K562 (cell line): ENCODE results near the gene KLF5. TPM values are rescaled to one million over a fixed set of nuclear protein-coding genes. Genes with fewer than 3 reads are reported as not detected.

Experiments
- ATAC-seq: fragments of 200-7000 bp; cut with Tn5 transposase; 3 replicates; pipeline ENCODE4 v1.9.1; 2020; ENCODE audit warnings: moderate library complexity
- BruUV-seq: library from RNA; stranded (reverse); fragments of 400-500 nt; replicated peaks from 2 replicates; lab custom pipeline; 2021; lab: Mats Ljungman, UMichigan
- CTCF ChIA-PET: fragments of 300-600 bp; formaldehyde crosslinking; extraction: SDS; loops from one replicate; lab custom pipeline; 2021; ENCODE audit warnings: low intra/inter-chr PET ratio; lab: Yijun Ruan, JAX
- POLR2A ChIA-PET: fragments of 300-600, 350-650 bp; sonication (Branson Sonifier 250); formaldehyde crosslinking; extraction: SDS; loops from one replicate; lab custom pipeline; 2021; ENCODE audit warnings: antibody characterized with exemption, inconsistent platforms; lab: Yijun Ruan, JAX
- DNase-seq, 4 experiments: peaks; one replicate each; pipeline versions ENCODE4 v3.0.0 to v3.0.0-alpha.2; 2011 to 2018; ENCODE audit warnings: low spot score in 3 of 4, mixed read lengths in 3 of 4; ENCODE audit errors: extremely low read depth in 1 of 4
- FAIRE-seq: peaks from 2 replicates; lab custom pipeline; 2011; peaks lifted over from hg19 to GRCh38; lab: Jason Lieb, UNC
- H2AFZ ChIP-seq: 2 replicates; pipeline ENCODE4 v1.6.0; 2011; ENCODE audit warnings: low read depth, low read length, control low read depth, inconsistent platforms
- H3K27ac ChIP-seq: fragments of 200-600 bp; 3 replicates; pipeline ENCODE4 v1.8.0; 2011; ENCODE audit warnings: low read depth, mild to moderate bottlenecking, control low read depth, inconsistent platforms, low read length, moderate library complexity, mixed read lengths; ENCODE audit errors: extremely low read depth
- H3K27me3 ChIP-seq, 2 experiments: fragments of 300-600 bp in 1 of 2; 2 replicates in 1 of 2; 3 replicates in 1 of 2; pipeline versions ENCODE4 v1.6.0 to v1.8.0; 2011; ENCODE audit warnings: inconsistent platforms in 2 of 2, low read length in 2 of 2, mild to moderate bottlenecking in 1 of 2, mixed read lengths in 1 of 2, moderate library complexity in 1 of 2; ENCODE audit not compliant: control insufficient read depth in 2 of 2, insufficient read depth in 2 of 2
- H3K36me3 ChIP-seq: fragments of 300-600 bp; 3 replicates; pipeline ENCODE4 v1.8.0; 2011; ENCODE audit warnings: mild to moderate bottlenecking, low read length, inconsistent platforms; ENCODE audit not compliant: control insufficient read depth, insufficient read depth
- H3K4me1 ChIP-seq, 2 experiments: fragments of 200-600 bp in 1 of 2; replicated peaks in 1 of 2; 2 replicates in 1 of 2; 3 replicates in 1 of 2; pipeline versions ENCODE4 v1.5.1 to v1.8.0; 2011; ENCODE audit warnings: inconsistent platforms in 2 of 2, low read length in 2 of 2, mild to moderate bottlenecking in 1 of 2, mixed read lengths in 1 of 2, moderate library complexity in 1 of 2; ENCODE audit not compliant: control insufficient read depth in 2 of 2, insufficient read depth in 2 of 2
- H3K4me2 ChIP-seq: 2 replicates; pipeline ENCODE4 v1.6.1; 2011; ENCODE audit warnings: low read length, control low read depth, inconsistent platforms, mixed read lengths; ENCODE audit not compliant: insufficient read depth
- H3K4me3 ChIP-seq: fragments of 200-600 bp; sonication (generic), shearing (Covaris generic); 2 replicates; pipeline ENCODE4 v1.5.1; 2016; ENCODE audit warnings: control low read depth, inconsistent platforms
- H3K79me2 ChIP-seq: fragments of 200-600 bp; 3 replicates; pipeline ENCODE4 v1.8.0; 2011; ENCODE audit warnings: low read length, inconsistent platforms; ENCODE audit not compliant: control insufficient read depth, insufficient read depth
- H3K9ac ChIP-seq, 2 experiments: 2 replicates each; pipeline versions ENCODE4 v1.6.0 to v1.6.1; 2011; ENCODE audit warnings: low read depth in 2 of 2, low read length in 2 of 2, control low read depth in 1 of 2, inconsistent platforms in 1 of 2, mild to moderate bottlenecking in 1 of 2, mixed read lengths in 1 of 2; ENCODE audit not compliant: insufficient read depth in 1 of 2
- H3K9me1 ChIP-seq: one replicate; pipeline ENCODE4 v1.6.0; 2011; ENCODE audit warnings: inconsistent platforms, mild to moderate bottlenecking, low read length, moderate library complexity; ENCODE audit not compliant: control insufficient read depth, insufficient read depth
- H3K9me3 ChIP-seq: replicated peaks from 2 replicates; pipeline ENCODE4 v1.5.1; 2011; ENCODE audit warnings: low read depth, low read length, inconsistent platforms; ENCODE audit not compliant: control insufficient read depth, insufficient read depth
- H4K20me1 ChIP-seq: replicated peaks from 2 replicates; pipeline ENCODE4 v1.6.1; 2011; ENCODE audit warnings: low read length, inconsistent platforms, mixed read lengths; ENCODE audit not compliant: control insufficient read depth, insufficient read depth
- CBX3 ChIP-seq, 2 experiments: IDR thresholded peaks; 1 replicate in 1 of 2; 2 replicates in 1 of 2; pipeline ENCODE4 v1.6.1; 2012; ENCODE audit warnings: inconsistent platforms in 2 of 2, low read length in 2 of 2, borderline replicate concordance in 1 of 2, control low read depth in 1 of 2
- ERF ChIP-seq: fragments of 450-650 bp; formaldehyde crosslinking; IDR thresholded peaks from 2 replicates; pipeline ENCODE4 v1.4.0; 2020; ENCODE audit warnings: mild to moderate bottlenecking, mixed read lengths
- NFIC ChIP-seq: fragments of 450-650 bp; IDR thresholded peaks from 2 replicates; pipeline ENCODE4 v1.6.1; 2017; ENCODE audit warnings: mild to moderate bottlenecking, inconsistent platforms
- SIN3B ChIP-seq: fragments of 450-650 bp; IDR thresholded peaks from 2 replicates; pipeline ENCODE4 v1.6.1; 2017; ENCODE audit warnings: low read depth, mild to moderate bottlenecking, moderate library complexity
- SP2 ChIP-seq: IDR thresholded peaks from 2 replicates; pipeline ENCODE4 v1.6.1; 2011; ENCODE audit warnings: mild to moderate bottlenecking, low read depth, low read length, moderate library complexity; ENCODE audit not compliant: poor library complexity, severe bottlenecking; ENCODE audit errors: extremely low read depth
- ZFPM2 ChIP-seq: fragments of 250-450 bp; sonication (Bioruptor Pico); IDR thresholded peaks from 2 replicates; pipeline ENCODE4 v1.5.1; 2022; ENCODE audit warnings: mild to moderate bottlenecking
- ZNF263 ChIP-seq: sonication (generic); formaldehyde crosslinking; IDR thresholded peaks from 2 replicates; pipeline ENCODE4 v1.8.0; 2022; ENCODE audit warnings: mild to moderate bottlenecking, missing genetic modification reagents, borderline replicate concordance
- ZNF780A ChIP-seq: fragments of 250-450 bp; sonication (Bioruptor Pico); IDR thresholded peaks from 2 replicates; pipeline ENCODE4 v1.5.0; 2021; ENCODE audit warnings: mild to moderate bottlenecking
- WGBS: fragments of 100-300 bp; shearing (Covaris generic); methylation state at CpG from one replicate; pipeline ENCODE4 v1.1.6; 2016; ENCODE audit warnings: low coverage, mixed read lengths; ENCODE audit not compliant: insufficient coverage; ENCODE audit errors: missing lambda C conversion rate; 5-methylcytosine and 5-hydroxymethylcytosine counted together
- in situ Hi-C: fragments of 300-500 bp; cut with MboI; formaldehyde crosslinking; loops from 4 replicates; pipeline ENCODE4 v1.15.0; 2018; ENCODE audit warnings: inconsistent platforms, mixed read lengths
- intact Hi-C: fragments of 100-400 bp; cut with micrococcal nuclease; formaldehyde crosslinking; loops from 2 replicates; pipeline ENCODE4 v1.14.2; 2022
- polyA plus RNA-seq, 8 experiments: library from polyadenylated mRNA; depleted of rRNA in 4 of 8; stranded (reverse) in 5 of 8; unstranded in 3 of 8; fragments of >200 nt; fragmentation: Nextera tagmentation in 2 of 8; fragmentation: Illumina TruSeq in 1 of 8; extraction: Ambion mirVana in 2 of 8; extraction: Trizol in 1 of 8; gene quantifications; 2 replicates each; pipeline versions ENCODE4 v1.2.1 to v1.2.3, GENCODE V29; 2011 to 2014; ENCODE audit warnings: inconsistent platforms in 1 of 8, missing spikeins in 1 of 8
- total RNA-seq, 7 experiments: library from RNA; depleted of rRNA in 6 of 7; stranded (reverse); fragments of >200 nt in 6 of 7; fragmentation: Illumina TruSeq in 2 of 7; extraction: Trizol in 2 of 7; gene quantifications; 2 replicates each; pipeline versions ENCODE4 v1.2.1 to v1.2.3, GENCODE V29; 2011 to 2021; ENCODE audit warnings: low replicate concordance in 1 of 7
- TF ChIP-seq, protein P1 (sequence below): fragments of 150-350 bp; conservative IDR thresholded peaks from 2 replicates; pipeline ENCODE4 v1.6.1; 2014; ENCODE audit warnings: low read length
- TF ChIP-seq, protein P2 (sequence below): fragments of 450-650 bp; formaldehyde crosslinking; IDR thresholded peaks from 2 replicates; pipeline ENCODE4 v1.4.0; 2022; ENCODE audit warnings: missing genetic modification characterization
- TF ChIP-seq, protein P3 (sequence below): fragments of 450-650 bp; IDR thresholded peaks from 2 replicates; pipeline ENCODE4 v1.6.1; 2017; ENCODE audit warnings: mild to moderate bottlenecking, moderate library complexity

KLF5 gene
- total and polyA plus RNA-seq, 9 of the 15 experiments (the other 6 are each of a cell fraction or from before 2014, with no cell fraction given): 0.17 to 1.0 (median 0.36) TPM

DNA sequence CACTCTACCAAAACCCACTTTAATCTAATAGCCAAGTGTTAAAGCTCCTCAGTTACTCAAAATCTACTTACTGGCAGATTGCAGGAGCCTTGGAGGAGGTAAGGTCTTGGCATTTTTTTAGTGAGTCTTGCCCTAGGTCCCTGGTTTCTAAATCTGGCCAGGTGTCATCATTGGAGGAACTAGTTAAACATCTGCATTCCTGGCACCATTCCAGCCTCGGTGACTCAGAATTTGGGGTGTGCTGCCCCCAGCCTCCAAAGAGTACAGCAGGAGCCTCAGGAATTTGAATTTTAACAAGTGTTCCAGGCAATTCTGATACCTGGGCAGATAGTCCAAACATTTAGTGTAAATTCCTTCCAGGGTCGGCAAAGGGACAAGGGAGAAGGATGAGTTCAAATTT is 37.4 kb downstream of the KLF5 start:
- WGBS: 8% methylated on average over 2 of the region's 2 CpGs
- Histone ChIP-seq H4K20me1 (no peaks in the 10 kb centered on the region), H2AFZ (no peak overlapping the region), H3K9me1 (no peaks in the 10 kb centered on the region), H3K4me3 (no peak overlapping the region), H3K9me3 (no peaks in the 10 kb centered on the region), H3K79me2 (no peaks in the 10 kb centered on the region), H3K27me3 (no peaks in the 10 kb centered on the region), H3K36me3 (no peaks in the 10 kb centered on the region), H3K4me1 (no peaks in the 10 kb centered on the region), H3K27ac (no peak overlapping the region), H3K9ac (no peak overlapping the region), H3K4me2 (no peak overlapping the region)
- CTCF ChIA-PET: no interaction called here
- in situ Hi-C loops: no loop called here
- TF ChIP-seq, protein P1, sequence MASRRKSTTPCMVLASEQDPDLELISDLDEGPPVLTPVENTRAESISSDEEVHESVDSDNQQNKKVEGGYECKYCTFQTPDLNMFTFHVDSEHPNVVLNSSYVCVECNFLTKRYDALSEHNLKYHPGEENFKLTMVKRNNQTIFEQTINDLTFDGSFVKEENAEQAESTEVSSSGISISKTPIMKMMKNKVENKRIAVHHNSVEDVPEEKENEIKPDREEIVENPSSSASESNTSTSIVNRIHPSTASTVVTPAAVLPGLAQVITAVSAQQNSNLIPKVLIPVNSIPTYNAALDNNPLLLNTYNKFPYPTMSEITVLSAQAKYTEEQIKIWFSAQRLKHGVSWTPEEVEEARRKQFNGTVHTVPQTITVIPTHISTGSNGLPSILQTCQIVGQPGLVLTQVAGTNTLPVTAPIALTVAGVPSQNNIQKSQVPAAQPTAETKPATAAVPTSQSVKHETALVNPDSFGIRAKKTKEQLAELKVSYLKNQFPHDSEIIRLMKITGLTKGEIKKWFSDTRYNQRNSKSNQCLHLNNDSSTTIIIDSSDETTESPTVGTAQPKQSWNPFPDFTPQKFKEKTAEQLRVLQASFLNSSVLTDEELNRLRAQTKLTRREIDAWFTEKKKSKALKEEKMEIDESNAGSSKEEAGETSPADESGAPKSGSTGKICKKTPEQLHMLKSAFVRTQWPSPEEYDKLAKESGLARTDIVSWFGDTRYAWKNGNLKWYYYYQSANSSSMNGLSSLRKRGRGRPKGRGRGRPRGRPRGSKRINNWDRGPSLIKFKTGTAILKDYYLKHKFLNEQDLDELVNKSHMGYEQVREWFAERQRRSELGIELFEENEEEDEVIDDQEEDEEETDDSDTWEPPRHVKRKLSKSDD: no peak
- TF ChIP-seq NFIC: peak; percentile 62
- intact Hi-C loops: no loop called here
- no TSS peak for BruUV-seq
- POLR2A ChIA-PET: no interaction called here
- DNase-seq (peak in 2 of 4 experiments; percentile 8 to 11), ATAC-seq (no peak), FAIRE-seq (no peak)

DNA sequence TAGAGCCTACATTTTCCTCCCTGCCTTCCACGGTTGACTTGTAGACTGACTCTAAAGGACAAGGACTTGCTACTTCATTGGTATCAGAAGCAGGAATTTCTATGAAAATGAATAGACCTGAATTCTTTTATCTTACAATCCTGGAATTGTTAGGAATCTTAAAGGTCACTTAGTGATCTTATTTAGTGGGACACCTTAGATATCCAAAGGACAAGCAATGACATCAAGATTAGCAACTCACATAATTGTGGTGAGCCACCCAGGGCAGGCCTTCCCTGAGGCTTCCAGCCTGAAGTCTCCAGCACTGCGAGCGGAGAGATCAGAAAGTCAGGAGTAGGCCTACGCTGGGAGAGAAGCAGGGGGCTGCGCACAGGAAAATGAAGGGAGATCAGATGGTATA is 37.8 kb downstream of the KLF5 start:
- FAIRE-seq (no peak), ATAC-seq (no peak), DNase-seq (no peak)
- POLR2A ChIA-PET: no interaction called here
- Histone ChIP-seq H4K20me1 (no peaks in the 10 kb centered on the region), H3K9me3 (no peaks in the 10 kb centered on the region), H3K4me2 (no peak overlapping the region), H2AFZ (no peak overlapping the region), H3K36me3 (no peaks in the 10 kb centered on the region), H3K27me3 (no peaks in the 10 kb centered on the region; a peak in 1 of 5 replicates), H3K4me3 (no peak overlapping the region), H3K9me1 (no peaks in the 10 kb centered on the region), H3K9ac (no peak overlapping the region), H3K79me2 (no peaks in the 10 kb centered on the region), H3K4me1 (no peaks in the 10 kb centered on the region), H3K27ac (no peak overlapping the region)
- WGBS: 26% methylated on average over 5 of the region's 5 CpGs
- CTCF ChIA-PET: no interaction called here
- in situ Hi-C loops (no loop called here), intact Hi-C loops (no loop called here)
- no TSS peak for BruUV-seq
- TF ChIP-seq ZNF263 (no peak), SIN3B (no peak), ERF (no peak), ZNF780A (CRISPR knock-in tag) (no peak), ZFPM2 (no peak), CBX3 (IDR thresholded peaks at IDR 0.05; ENCODE audit: borderline replicate concordance in 1 of 2, low read length in 2 of 2) (no peak), SP2 (no peak)
- TF ChIP-seq, protein P2, sequence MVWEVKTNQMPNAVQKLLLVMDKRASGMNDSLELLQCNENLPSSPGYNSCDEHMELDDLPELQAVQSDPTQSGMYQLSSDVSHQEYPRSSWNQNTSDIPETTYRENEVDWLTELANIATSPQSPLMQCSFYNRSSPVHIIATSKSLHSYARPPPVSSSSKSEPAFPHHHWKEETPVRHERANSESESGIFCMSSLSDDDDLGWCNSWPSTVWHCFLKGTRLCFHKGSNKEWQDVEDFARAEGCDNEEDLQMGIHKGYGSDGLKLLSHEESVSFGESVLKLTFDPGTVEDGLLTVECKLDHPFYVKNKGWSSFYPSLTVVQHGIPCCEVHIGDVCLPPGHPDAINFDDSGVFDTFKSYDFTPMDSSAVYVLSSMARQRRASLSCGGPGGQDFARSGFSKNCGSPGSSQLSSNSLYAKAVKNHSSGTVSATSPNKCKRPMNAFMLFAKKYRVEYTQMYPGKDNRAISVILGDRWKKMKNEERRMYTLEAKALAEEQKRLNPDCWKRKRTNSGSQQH (CRISPR knock-in tag): no peak
- TF ChIP-seq, protein P3, sequence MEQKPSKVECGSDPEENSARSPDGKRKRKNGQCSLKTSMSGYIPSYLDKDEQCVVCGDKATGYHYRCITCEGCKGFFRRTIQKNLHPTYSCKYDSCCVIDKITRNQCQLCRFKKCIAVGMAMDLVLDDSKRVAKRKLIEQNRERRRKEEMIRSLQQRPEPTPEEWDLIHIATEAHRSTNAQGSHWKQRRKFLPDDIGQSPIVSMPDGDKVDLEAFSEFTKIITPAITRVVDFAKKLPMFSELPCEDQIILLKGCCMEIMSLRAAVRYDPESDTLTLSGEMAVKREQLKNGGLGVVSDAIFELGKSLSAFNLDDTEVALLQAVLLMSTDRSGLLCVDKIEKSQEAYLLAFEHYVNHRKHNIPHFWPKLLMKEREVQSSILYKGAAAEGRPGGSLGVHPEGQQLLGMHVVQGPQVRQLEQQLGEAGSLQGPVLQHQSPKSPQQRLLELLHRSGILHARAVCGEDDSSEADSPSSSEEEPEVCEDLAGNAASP: no peak
